Measurements from ENCODE around the gene KDM2A.

GRCh38 chr11:67293090-67293489 is 174.0 kb downstream of the KDM2A start:
- TF ChIP-seq, protein P1, sequence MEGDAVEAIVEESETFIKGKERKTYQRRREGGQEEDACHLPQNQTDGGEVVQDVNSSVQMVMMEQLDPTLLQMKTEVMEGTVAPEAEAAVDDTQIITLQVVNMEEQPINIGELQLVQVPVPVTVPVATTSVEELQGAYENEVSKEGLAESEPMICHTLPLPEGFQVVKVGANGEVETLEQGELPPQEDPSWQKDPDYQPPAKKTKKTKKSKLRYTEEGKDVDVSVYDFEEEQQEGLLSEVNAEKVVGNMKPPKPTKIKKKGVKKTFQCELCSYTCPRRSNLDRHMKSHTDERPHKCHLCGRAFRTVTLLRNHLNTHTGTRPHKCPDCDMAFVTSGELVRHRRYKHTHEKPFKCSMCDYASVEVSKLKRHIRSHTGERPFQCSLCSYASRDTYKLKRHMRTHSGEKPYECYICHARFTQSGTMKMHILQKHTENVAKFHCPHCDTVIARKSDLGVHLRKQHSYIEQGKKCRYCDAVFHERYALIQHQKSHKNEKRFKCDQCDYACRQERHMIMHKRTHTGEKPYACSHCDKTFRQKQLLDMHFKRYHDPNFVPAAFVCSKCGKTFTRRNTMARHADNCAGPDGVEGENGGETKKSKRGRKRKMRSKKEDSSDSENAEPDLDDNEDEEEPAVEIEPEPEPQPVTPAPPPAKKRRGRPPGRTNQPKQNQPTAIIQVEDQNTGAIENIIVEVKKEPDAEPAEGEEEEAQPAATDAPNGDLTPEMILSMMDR (conservative IDR thresholded peaks at IDR 0.05) = no peak
- no peak for TF ChIP-seq EZH2 (IDR thresholded peaks at IDR 0.05; ENCODE audit: low read depth)
